Glutamatergic neuron (in vitro differentiated cells): ENCODE measurements around the gene BRCC3. TPM values are rescaled to one million over a fixed set of nuclear protein-coding genes. Genes with fewer than 3 reads are reported as not detected.

Experiments used
- DNase-seq: peaks from one replicate; pipeline ENCODE4 v3.0.0; 2022
- H3K27ac Mint-ChIP-seq: one replicate; pipeline ENCODE4 v1.8.0; 2020; ENCODE audit warnings: mild to moderate bottlenecking, mixed read lengths, inconsistent platforms; ENCODE audit not compliant: unreplicated experiment
- H3K27me3 Mint-ChIP-seq: one replicate; pipeline ENCODE4 v1.8.0; 2020; ENCODE audit warnings: mild to moderate bottlenecking, moderate library complexity, mixed read lengths, inconsistent platforms; ENCODE audit not compliant: unreplicated experiment
- H3K36me3 Mint-ChIP-seq: one replicate; pipeline ENCODE4 v1.8.0; 2020; ENCODE audit warnings: mild to moderate bottlenecking, mixed read lengths, inconsistent platforms; ENCODE audit not compliant: unreplicated experiment
- H3K4me1 Mint-ChIP-seq: one replicate; pipeline ENCODE4 v1.8.0; 2020; ENCODE audit warnings: mild to moderate bottlenecking, low read depth, mixed read lengths, inconsistent platforms; ENCODE audit not compliant: unreplicated experiment
- H3K4me3 Mint-ChIP-seq: one replicate; pipeline ENCODE4 v1.8.0; 2020; ENCODE audit warnings: mild to moderate bottlenecking, mixed read lengths, inconsistent platforms; ENCODE audit not compliant: unreplicated experiment
- H3K9me3 Mint-ChIP-seq: one replicate; pipeline ENCODE4 v1.8.0; 2020; ENCODE audit warnings: mild to moderate bottlenecking, moderate library complexity, mixed read lengths, inconsistent platforms; ENCODE audit not compliant: unreplicated experiment
- CTCF ChIP-seq: fragments of 200-600 bp; sonication (generic); IDR thresholded peaks from one replicate; pipeline ENCODE4 v1.5.0; 2021; ENCODE audit not compliant: partially characterized antibody, unreplicated experiment
- total RNA-seq: library from RNA; stranded (reverse); fragmentation: NEBNext Ultra II Directional; extraction: Animal tissue kit (Norgen Biotek cat#: 25700); gene quantifications from one replicate; pipeline ENCODE4 v1.2.1, GENCODE V29; 2021; ENCODE audit not compliant: unreplicated experiment

Gene BRCC3
- total RNA-seq, 1 donor from 2014 or later, result 21.9 TPM

- TF ChIP-seq CTCF, result no peak
- DNase-seq, result no peak
- no peak overlapping the region for H3K27ac Mint-ChIP-seq
- no peaks in the 10 kb centered on the region for H3K27me3 Mint-ChIP-seq
- peaks cover 4% of the 10 kb centered on the region for H3K36me3 Mint-ChIP-seq
- H3K9me3 Mint-ChIP-seq, result no peaks in the 10 kb centered on the region
- H3K4me1 Mint-ChIP-seq, result no peaks in the 10 kb centered on the region
- H3K4me3 Mint-ChIP-seq, result no peak overlapping the region
Observed at GRCh38 chrX:155115174-155115819, 44.0 kb downstream of the BRCC3 start.

GRCh38 chrX:155127465-155127864, 56.2 kb downstream of the BRCC3 start:
- Mint-ChIP-seq H3K27ac (no peak overlapping the region), H3K4me3 (no peak overlapping the region), H3K36me3 (peaks cover 5% of the 10 kb centered on the region), H3K9me3 (peaks cover 8% of the 10 kb centered on the region), H3K27me3 (no peaks in the 10 kb centered on the region), H3K4me1 (no peaks in the 10 kb centered on the region)
- TF ChIP-seq CTCF, result no peak
- DNase-seq, result no peak

DNA sequence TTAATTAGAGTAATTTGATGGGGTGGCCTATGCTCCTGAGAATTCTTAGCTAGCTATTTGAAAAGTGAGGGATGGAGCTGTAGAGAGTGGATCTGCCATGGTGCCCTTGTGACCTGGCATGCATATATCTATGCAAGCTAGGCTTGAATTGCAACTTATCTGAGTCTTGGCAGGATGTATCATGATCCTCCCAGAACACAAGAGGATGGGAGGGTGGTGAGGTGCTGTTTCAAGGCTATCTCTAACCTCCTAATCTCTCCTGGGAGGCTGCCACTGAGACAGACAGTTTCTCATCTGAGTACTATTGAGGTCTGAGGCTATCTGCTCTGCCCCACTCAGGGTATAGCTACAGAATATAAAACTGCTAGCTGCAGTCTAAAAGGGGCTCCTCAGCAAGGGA, 56.6 kb downstream of the BRCC3 start:
- Mint-ChIP-seq H3K9me3 (peaks cover 8% of the 10 kb centered on the region), H3K27me3 (no peaks in the 10 kb centered on the region), H3K36me3 (peaks cover 5% of the 10 kb centered on the region), H3K4me1 (no peaks in the 10 kb centered on the region), H3K27ac (no peak overlapping the region), H3K4me3 (no peak overlapping the region)
- DNase-seq, result no peak
- TF ChIP-seq CTCF, result no peak

- peaks cover 6% of the 10 kb centered on the region for H3K9me3 Mint-ChIP-seq
- no peak for DNase-seq
- H3K36me3 Mint-ChIP-seq, result peaks cover 5% of the 10 kb centered on the region
- TF ChIP-seq CTCF, result no peak
- no peak overlapping the region for H3K4me3 Mint-ChIP-seq
- H3K4me1 Mint-ChIP-seq, result no peaks in the 10 kb centered on the region
- H3K27me3 Mint-ChIP-seq, result no peaks in the 10 kb centered on the region
- no peak overlapping the region for H3K27ac Mint-ChIP-seq
Observed at GRCh38 chrX:155132110-155132509, 60.8 kb downstream of the BRCC3 start.

- Mint-ChIP-seq H3K9me3 (peaks cover 6% of the 10 kb centered on the region), H3K27ac (no peak overlapping the region), H3K4me3 (no peak overlapping the region), H3K36me3 (peaks cover 4% of the 10 kb centered on the region), H3K27me3 (no peaks in the 10 kb centered on the region), H3K4me1 (no peaks in the 10 kb centered on the region)
- no peak for DNase-seq
- TF ChIP-seq CTCF, result no peak
Observed at GRCh38 chrX:155134255-155134654, 62.9 kb downstream of the BRCC3 start.
